OCI-LY7 (cell line): ENCODE results near the gene TRPM3. TPM values are rescaled to one million over a fixed set of nuclear protein-coding genes. Genes with fewer than 3 reads are reported as not detected.

Experiments
- BruUV-seq: library from RNA; stranded (reverse); fragments of 400-500 nt; replicated peaks from 2 replicates; lab custom pipeline; 2021; lab: Mats Ljungman, UMichigan
- CTCF ChIA-PET: fragments of 300-600 bp; sonication (Branson Sonifier 250); formaldehyde crosslinking; loops from one replicate; lab custom pipeline; 2022; ENCODE audit warnings: antibody characterized with exemption; ENCODE audit not compliant: unreplicated experiment; lab: Charles Lee
- POLR2A ChIA-PET: fragments of 300-600 bp; sonication (Branson Sonifier 250); formaldehyde crosslinking; loops from one replicate; lab custom pipeline; 2022; ENCODE audit warnings: antibody characterized with exemption; lab: Charles Lee
- DNase-seq: peaks from one replicate; pipeline ENCODE4 v3.0.0-alpha.2; 2015; ENCODE audit warnings: low spot score
- H2AFZ ChIP-seq: fragments of 200-600 bp; sonication (generic), shearing (Covaris generic); 2 replicates; pipeline ENCODE4 v1.6.1; 2014; ENCODE audit warnings: mild to moderate bottlenecking, antibody characterized with exemption, low read length, moderate library complexity
- H3K27ac ChIP-seq: fragments of 200-600 bp; sonication (generic); 2 replicates; pipeline ENCODE4 v1.5.1; 2014; ENCODE audit warnings: mixed run types, low read depth, mild to moderate bottlenecking, moderate library complexity, low read length, inconsistent platforms; ENCODE audit not compliant: poor library complexity, severe bottlenecking
- H3K36me3 ChIP-seq: fragments of 200-600 bp; sonication (generic); 2 replicates; pipeline ENCODE4 v1.6.1; 2014; ENCODE audit warnings: mild to moderate bottlenecking, antibody characterized with exemption, low read length, moderate library complexity, mixed read lengths; ENCODE audit not compliant: insufficient read depth
- H3K4me1 ChIP-seq: fragments of 200-600 bp; sonication (generic); 2 replicates; pipeline ENCODE4 v1.5.1; 2014; ENCODE audit warnings: mild to moderate bottlenecking, low read length; ENCODE audit not compliant: insufficient read depth, poor library complexity, severe bottlenecking
- H3K4me2 ChIP-seq: fragments of 200-600 bp; sonication (generic); 2 replicates; pipeline ENCODE4 v1.6.1; 2014; ENCODE audit warnings: mild to moderate bottlenecking, low read length
- H3K4me3 ChIP-seq: fragments of 200-600 bp; sonication (generic); 2 replicates; pipeline ENCODE4 v1.5.1; 2014; ENCODE audit warnings: mild to moderate bottlenecking, low read depth, low read length; ENCODE audit not compliant: poor library complexity, severe bottlenecking
- H3K79me2 ChIP-seq: fragments of 200-600 bp; sonication (generic); 2 replicates; pipeline ENCODE4 v1.6.1; 2016; ENCODE audit warnings: low read depth, mild to moderate bottlenecking, low read length, moderate library complexity, mixed read lengths; ENCODE audit not compliant: insufficient read depth
- H3K9me2 ChIP-seq: fragments of 200-600 bp; sonication (generic); 2 replicates; pipeline ENCODE4 v1.6.1; 2016; ENCODE audit warnings: mild to moderate bottlenecking, low read length, mixed read lengths; ENCODE audit not compliant: insufficient read depth
- H3K9me3 ChIP-seq: fragments of 200-600 bp; sonication (generic); 2 replicates; pipeline ENCODE4 v1.6.1; 2014; ENCODE audit warnings: mild to moderate bottlenecking, mixed run types, low read length, mixed read lengths
- H4K20me1 ChIP-seq: fragments of 200-600 bp; sonication (generic); 2 replicates; pipeline ENCODE4 v1.6.1; 2014; ENCODE audit warnings: mild to moderate bottlenecking, antibody characterized with exemption, low read length, moderate library complexity, mixed read lengths; ENCODE audit not compliant: insufficient read depth
- EZH2phosphoT487 ChIP-seq: fragments of 200-600 bp; sonication (generic); IDR thresholded peaks from 2 replicates; pipeline ENCODE4 v1.6.1; 2018; ENCODE audit warnings: low read depth, borderline replicate concordance, mild to moderate bottlenecking, mixed run types, antibody characterized with exemption, low read length, moderate library complexity, mixed read lengths
- intact Hi-C: fragments of 100-400 bp; cut with micrococcal nuclease; formaldehyde crosslinking; loops from one replicate; pipeline ENCODE4 v1.10.0; 2022; ENCODE audit not compliant: unreplicated experiment
- total RNA-seq, 2 experiments: library from RNA; depleted of rRNA in 1 of 2; stranded (reverse); fragments of >200 nt in 1 of 2; shearing (Covaris generic) in 1 of 2; gene quantifications; 2 replicates each; pipeline ENCODE4 v1.2.3, GENCODE V29; 2014 to 2022
- TF ChIP-seq, protein P1 (sequence below): fragments of 200-600 bp; sonication (generic); conservative IDR thresholded peaks from 2 replicates; pipeline ENCODE4 v1.5.1; 2014; ENCODE audit warnings: mild to moderate bottlenecking, antibody characterized with exemption, low read length, moderate library complexity, mixed read lengths

The TRPM3 gene
- total RNA-seq, 2 experiments from 2014 or later = not detected

DNA sequence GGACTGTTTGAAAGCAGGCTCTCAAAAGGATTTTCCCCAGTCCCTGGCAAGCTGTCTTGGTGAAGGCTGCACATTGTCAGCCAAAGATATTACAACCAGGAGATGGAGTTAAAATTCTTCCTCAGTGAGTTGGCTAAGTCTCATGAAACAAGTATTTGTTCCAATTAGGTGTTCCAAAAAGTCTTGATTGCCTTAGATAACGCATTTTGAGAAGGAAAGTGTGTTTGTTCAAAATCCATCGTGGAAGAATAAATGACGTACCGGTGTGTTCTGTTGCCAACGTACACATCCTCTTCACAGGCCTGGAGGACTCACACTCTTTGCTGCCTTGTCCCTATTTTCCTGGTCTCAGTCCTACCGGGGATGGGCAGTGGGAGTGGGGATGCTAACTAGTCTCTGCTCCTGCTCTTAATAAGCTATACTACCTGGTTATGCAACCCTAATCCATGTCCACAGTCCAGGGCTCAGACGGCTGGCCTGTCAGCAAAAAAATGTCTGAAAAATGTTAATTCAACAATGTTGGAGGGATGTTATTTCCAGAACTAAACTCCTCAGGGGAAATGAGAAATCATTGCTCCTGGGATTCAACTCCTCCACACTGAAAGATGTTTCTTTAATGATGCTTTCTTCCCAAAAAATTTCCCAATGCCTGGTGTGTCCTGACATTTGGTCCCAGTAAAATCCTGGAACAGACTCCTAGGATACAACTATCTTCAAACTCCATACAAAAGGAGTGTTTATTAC is 531.7 kb downstream of the TRPM3 start:
- H3K9me2 ChIP-seq = no peaks in the 10 kb centered on the region
- DNase-seq = no peak
- H3K27ac ChIP-seq = no peak overlapping the region
- no peak overlapping the region for H3K4me3 ChIP-seq
- no peaks in the 10 kb centered on the region for H4K20me1 ChIP-seq
- intact Hi-C loops = no loop called here
- POLR2A ChIA-PET = interaction anchor here (1.0 to 1.1 kb wide), 2 partner anchors 50 to 258 kb away, joined by 3 read pairs; no protein-coding TSS in a partner anchor
- H3K9me3 ChIP-seq = no peaks in the 10 kb centered on the region
- H3K4me1 ChIP-seq = no peaks in the 10 kb centered on the region
- H2AFZ ChIP-seq = no peak overlapping the region
- no peak for TF ChIP-seq EZH2phosphoT487
- TF ChIP-seq, protein P1, sequence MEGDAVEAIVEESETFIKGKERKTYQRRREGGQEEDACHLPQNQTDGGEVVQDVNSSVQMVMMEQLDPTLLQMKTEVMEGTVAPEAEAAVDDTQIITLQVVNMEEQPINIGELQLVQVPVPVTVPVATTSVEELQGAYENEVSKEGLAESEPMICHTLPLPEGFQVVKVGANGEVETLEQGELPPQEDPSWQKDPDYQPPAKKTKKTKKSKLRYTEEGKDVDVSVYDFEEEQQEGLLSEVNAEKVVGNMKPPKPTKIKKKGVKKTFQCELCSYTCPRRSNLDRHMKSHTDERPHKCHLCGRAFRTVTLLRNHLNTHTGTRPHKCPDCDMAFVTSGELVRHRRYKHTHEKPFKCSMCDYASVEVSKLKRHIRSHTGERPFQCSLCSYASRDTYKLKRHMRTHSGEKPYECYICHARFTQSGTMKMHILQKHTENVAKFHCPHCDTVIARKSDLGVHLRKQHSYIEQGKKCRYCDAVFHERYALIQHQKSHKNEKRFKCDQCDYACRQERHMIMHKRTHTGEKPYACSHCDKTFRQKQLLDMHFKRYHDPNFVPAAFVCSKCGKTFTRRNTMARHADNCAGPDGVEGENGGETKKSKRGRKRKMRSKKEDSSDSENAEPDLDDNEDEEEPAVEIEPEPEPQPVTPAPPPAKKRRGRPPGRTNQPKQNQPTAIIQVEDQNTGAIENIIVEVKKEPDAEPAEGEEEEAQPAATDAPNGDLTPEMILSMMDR = no peak
- H3K4me2 ChIP-seq = no peak overlapping the region
- no peaks in the 10 kb centered on the region for H3K36me3 ChIP-seq
- no peaks in the 10 kb centered on the region for H3K79me2 ChIP-seq
- CTCF ChIA-PET = no interaction called here
- no TSS peak for BruUV-seq

DNA sequence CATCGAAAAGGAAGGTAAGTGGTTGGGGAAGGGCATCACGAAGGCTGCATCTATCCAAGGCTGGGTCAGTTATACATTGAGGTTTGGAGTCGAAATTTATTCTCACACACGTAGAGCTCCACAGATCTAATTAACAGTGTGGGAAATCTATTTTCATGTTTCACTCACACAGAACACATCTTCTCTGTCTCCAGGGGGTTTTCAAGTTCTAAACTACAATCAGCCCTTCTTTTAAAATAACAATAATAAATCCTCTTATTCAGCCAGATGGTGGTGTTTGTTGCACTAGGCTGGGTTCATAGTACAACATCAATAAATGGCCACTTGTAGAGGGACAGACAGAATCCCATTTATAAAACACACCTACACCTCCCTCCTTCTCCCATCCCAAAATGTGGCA is 532.4 kb downstream of the TRPM3 start:
- H3K36me3 ChIP-seq = no peaks in the 10 kb centered on the region
- H3K4me2 ChIP-seq = no peak overlapping the region
- H4K20me1 ChIP-seq = no peaks in the 10 kb centered on the region
- H3K9me2 ChIP-seq = no peaks in the 10 kb centered on the region
- H3K27ac ChIP-seq = no peak overlapping the region
- H3K79me2 ChIP-seq = no peaks in the 10 kb centered on the region
- H3K4me1 ChIP-seq = no peaks in the 10 kb centered on the region
- CTCF ChIA-PET = no interaction called here
- POLR2A ChIA-PET = interaction anchor here (0.7 to 1.1 kb wide), 2 partner anchors 11 to 257 kb away, joined by 3 read pairs; no protein-coding TSS in a partner anchor
- no peak for TF ChIP-seq EZH2phosphoT487
- TF ChIP-seq, protein P1 = no peak
- no peaks in the 10 kb centered on the region for H3K9me3 ChIP-seq
- no TSS peak for BruUV-seq
- no peak overlapping the region for H2AFZ ChIP-seq
- intact Hi-C loops = no loop called here
- no peak for DNase-seq
- no peak overlapping the region for H3K4me3 ChIP-seq

DNA sequence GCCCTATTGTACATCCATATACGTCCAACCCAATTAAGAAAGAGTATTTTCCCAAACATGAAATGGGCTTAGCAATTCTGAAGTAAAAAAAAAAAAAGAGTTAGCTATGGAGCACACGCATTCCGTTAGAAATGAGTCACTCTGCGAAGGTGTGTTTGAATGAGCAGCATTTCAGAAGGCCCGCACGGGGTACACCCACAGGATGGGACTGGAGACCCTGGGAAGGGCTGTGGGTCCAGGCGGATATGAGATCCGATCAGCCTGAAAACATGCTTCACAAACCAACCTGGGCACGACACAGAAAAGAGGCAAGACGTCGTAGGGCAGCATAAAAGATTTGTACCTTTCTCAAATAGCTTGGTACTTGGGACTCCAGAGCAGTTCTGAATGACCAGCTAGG is 533.0 kb downstream of the TRPM3 start:
- Histone ChIP-seq H4K20me1 (no peaks in the 10 kb centered on the region), H3K27ac (no peak overlapping the region), H3K36me3 (no peaks in the 10 kb centered on the region), H3K4me3 (no peak overlapping the region), H3K4me2 (no peak overlapping the region), H3K9me3 (no peaks in the 10 kb centered on the region), H3K4me1 (no peaks in the 10 kb centered on the region), H3K79me2 (no peaks in the 10 kb centered on the region), H2AFZ (no peak overlapping the region), H3K9me2 (no peaks in the 10 kb centered on the region)
- intact Hi-C loops = no loop called here
- BruUV-seq = no TSS peak
- no peak for DNase-seq
- ChIA-PET POLR2A (interaction anchor here (0.7 to 1.1 kb wide), 2 partner anchors 11 to 256 kb away, joined by 3 read pairs; no protein-coding TSS in a partner anchor), CTCF (no interaction called here)
- TF ChIP-seq, protein P1 = no peak
- no peak for TF ChIP-seq EZH2phosphoT487
